HTERT RPE-1 (cell line): ENCODE results near the gene PDE1A.

Experiments used
- in situ Hi-C: fragments of 300-500 bp; cut with MboI; formaldehyde crosslinking; loops from 4 replicates; pipeline ENCODE4 v1.14.3; 2020; ENCODE audit warnings: low sequenced_read_pairs

PDE1A gene

DNA sequence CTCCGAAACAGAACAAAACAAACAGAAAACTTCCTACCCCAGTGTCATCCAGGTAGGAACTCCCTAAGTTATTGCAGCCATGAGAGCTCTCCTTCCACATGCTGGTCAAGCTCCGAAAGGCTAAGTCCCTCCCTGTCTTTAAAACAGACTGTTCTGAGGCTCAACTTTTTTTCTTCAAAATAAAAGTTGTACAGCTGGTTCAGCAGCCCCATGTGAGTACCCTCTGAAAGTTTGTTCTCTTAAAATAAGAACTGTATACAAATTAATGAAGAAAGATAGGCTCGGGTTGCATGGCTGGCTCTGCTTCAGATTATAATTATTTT is at the start of gene PDE1A:
TSS of gene PDE1A (minus strand) at position 119 of the 323 bp plus-strand sequence.
- in situ Hi-C loops = no loop called here

DNA sequence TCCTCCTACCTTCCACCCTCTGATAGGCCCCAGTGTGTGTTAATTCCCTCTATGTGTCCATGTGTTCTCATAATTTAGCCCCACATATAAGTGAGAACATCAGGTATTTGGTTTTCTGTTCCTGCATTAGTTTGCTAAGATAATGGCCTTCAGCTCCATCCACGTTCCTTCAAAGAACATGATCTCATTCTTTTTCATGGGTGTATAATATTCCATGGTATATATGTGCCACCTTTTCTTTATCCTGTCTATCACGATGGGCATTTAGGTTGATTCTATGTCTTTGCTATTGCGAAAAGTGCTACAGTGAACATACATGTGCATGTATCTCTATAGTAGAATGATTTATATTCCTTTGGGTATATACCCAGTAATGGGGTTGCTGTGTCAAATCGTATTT is 46.8 kb upstream of the PDE1A start:
- in situ Hi-C loops = no loop called here

GRCh38 chr2:182463760-182464159 is 36.9 kb upstream of the PDE1A start:
- in situ Hi-C loops = no loop called here

GRCh38 chr2:182456784-182457183 is 29.9 kb upstream of the PDE1A start:
- in situ Hi-C loops = no loop called here

- in situ Hi-C loops = no loop called here
Observed at GRCh38 chr2:182452456-182452990, 25.7 kb upstream of the PDE1A start.

GRCh38 chr2:182448371-182448770 is 21.5 kb upstream of the PDE1A start:
- in situ Hi-C loops = no loop called here

DNA sequence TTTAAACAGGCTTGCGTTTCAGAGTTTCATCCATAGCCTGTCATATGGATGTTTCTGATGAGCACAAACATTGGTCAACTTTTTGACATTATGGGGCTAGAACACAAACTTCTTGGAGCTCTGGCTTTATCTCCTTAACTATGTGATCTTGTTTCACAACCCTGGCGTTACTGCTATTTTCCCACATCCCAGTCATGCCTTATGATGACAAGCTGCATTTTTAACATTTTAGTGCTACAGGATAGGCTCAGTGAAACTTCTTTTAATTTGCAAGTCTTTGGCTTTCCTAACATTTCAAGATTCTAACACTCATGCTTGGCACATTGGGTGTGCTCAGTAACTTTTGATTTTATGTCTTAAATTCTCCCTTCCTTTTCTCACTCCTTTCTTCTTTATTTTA is 21.0 kb upstream of the PDE1A start:
- in situ Hi-C loops = no loop called here

- in situ Hi-C loops = no loop called here
Observed at GRCh38 chr2:182447163-182447562, 20.3 kb upstream of the PDE1A start.

- in situ Hi-C loops = no loop called here
Observed at GRCh38 chr2:182446087-182446486, 19.3 kb upstream of the PDE1A start.

DNA sequence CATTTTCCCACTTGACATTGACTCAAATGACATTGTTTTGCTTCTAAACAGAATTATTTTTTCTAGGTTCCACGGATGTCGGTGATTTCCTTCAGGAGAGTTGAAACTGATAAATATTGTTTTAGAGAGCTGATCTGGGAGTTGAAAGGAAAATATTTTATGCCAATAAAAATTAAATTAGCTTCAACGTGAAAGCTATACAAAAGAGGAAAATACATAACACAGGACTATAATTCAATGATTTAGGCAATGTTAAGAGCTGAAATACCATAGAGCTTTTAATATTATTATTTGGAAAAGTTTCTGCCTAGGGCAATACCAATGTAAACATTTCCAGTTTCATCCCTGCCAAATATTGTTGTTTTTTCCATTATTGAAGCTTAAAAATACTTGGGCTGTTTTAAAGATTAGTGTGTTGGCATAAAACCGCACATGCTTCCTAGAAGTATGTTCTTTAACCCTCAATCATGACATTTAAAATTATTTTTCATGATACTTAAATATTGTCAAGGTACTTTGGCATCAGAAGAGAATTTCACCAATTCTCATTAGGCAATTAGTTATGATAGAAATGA is 18.6 kb upstream of the PDE1A start:
- in situ Hi-C loops = no loop called here

GRCh38 chr2:182444806-182445205 is 18.0 kb upstream of the PDE1A start:
- in situ Hi-C loops = no loop called here

GRCh38 chr2:182444170-182444569 is 17.3 kb upstream of the PDE1A start:
- in situ Hi-C loops = no loop called here

DNA sequence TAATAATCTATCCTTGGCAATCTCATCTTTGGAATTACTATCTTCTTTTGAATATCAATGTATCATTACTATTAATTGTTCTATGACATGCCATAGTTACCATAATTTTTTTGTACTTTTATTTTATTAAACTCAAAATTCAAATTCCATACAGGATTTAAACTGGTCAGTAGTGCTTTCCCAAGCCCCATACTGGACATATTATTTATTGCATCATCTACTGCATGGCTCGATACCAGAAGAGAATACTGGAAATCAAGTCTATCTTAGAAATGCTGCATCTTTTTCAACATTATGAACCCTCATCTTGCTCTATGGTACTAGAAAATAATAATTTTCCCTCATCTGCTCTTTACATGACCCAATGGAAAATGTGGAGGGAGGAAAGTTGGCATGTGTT is 9.4 kb upstream of the PDE1A start:
- in situ Hi-C loops = no loop called here

- in situ Hi-C loops = no loop called here
Observed at GRCh38 chr2:182435754-182436153, 8.9 kb upstream of the PDE1A start.

GRCh38 chr2:182432051-182432450 is 5.2 kb upstream of the PDE1A start:
- in situ Hi-C loops = no loop called here

DNA sequence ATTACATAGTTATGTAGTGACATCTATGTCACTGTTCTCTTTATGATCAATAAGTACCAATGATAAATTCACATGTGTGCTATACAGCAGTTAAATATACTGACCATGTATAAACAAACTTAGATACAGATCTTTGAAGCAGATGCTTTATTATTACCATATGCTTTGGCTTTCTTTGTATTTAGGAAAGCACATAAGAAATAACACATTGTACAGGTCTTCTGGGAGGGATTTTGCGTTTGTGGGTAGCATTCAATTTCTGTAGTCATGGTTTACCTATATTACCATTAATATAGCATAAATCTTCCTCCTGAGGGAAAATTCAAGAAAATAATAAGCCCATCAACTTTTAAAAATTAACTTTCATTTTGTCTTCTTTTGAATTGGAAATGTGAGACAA is 1.6 kb upstream of the PDE1A start:
- in situ Hi-C loops = no loop called here

DNA sequence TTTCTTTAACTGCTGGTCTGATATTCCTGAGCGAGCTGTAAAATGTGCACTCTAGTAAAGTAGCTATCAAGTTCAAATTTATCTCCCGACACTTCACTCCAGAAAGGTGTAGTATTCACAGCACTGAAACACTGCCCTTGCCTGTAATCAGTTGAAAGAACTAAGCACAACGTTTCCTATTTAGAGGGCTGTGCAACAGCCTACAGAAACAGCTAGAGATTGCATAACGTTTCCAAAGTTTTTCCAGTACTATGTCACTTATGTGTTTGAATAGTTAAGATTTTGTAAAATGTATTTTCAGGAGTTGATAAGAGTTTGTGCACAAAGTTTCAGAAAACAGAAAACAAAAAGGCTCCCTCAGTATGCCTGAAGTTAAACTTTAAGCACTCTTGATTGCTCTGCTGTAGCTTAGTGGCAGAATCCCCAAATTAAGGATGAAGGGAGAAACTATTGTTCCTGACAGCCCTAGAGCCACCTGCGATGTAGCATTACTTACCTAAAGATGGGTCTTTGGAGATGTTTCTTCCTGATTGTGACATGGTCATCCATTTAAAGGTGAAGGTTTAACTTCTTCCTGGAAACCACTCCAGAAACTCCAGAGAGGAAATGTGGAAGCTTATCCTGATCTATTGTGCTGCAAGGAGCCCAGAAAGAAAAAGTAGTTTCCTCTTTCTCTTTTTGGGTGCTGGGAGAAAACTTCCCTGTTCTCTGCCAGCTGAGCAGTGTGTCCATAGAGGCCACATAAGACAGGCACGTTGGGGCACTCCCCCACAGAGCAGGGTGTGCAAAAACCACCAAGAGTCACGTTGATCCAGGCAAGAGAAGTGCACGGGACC is 536 bp downstream of the PDE1A start:
- in situ Hi-C loops = no loop called here

GRCh38 chr2:182422864-182423263 is 4.0 kb downstream of the PDE1A start:
- in situ Hi-C loops = no loop called here

GRCh38 chr2:182420669-182421068 is 6.2 kb downstream of the PDE1A start:
- in situ Hi-C loops = no loop called here

DNA sequence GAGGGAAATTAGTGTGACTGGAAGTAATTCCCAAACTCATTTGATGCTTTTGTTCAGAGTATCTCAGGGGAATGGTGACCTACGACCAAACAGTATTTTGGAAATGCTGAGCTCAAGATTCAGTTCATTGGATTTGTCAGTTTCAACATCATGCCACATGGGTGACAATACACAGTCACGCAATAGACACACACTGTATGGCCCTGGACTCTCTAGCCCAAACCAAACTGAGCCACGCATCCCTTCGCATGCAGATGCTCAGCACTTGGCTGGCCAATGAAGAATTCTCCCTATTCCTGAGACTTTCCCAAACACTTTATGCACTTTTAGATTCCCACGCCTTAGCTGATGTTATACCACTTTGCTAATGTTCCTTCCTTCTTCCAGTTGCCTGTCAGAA is 10.0 kb downstream of the PDE1A start:
- in situ Hi-C loops = no loop called here

DNA sequence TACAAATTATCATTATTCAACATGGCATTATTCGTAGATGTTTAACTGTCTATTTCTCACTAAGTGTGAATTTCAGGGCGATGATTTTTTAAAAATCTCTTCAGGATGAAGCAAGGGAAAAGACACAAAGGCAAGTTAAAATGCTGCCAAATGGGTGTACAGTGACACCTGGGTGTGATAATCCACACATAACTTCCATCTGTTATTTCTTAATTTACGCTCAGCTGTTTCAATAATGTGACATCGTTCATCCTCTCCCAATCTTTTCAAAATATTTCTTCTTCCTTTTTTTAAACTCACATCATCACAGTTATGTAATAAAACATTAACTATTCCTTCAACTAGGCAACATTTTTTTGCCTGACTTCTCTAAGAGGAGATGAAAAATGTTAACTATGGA is 10.6 kb downstream of the PDE1A start:
- in situ Hi-C loops = no loop called here

DNA sequence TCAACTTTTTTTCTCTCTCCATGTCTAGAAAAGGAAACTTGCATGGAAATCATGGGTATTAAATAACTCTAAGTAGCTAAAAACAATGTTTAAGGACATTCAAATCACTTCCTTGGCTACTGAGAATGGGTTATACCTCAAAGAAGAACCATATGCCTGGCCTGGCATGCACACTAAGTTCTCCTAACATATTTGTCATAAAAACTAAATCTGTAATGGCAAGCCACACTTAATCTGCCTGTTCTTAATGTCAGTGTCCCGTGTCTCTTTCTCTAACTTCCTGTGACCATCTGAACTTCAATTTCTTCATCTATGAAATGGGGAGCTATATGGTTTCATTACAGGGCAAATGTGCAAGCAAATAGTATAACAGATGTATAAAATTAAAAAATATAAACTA is 11.1 kb downstream of the PDE1A start:
- in situ Hi-C loops = no loop called here

DNA sequence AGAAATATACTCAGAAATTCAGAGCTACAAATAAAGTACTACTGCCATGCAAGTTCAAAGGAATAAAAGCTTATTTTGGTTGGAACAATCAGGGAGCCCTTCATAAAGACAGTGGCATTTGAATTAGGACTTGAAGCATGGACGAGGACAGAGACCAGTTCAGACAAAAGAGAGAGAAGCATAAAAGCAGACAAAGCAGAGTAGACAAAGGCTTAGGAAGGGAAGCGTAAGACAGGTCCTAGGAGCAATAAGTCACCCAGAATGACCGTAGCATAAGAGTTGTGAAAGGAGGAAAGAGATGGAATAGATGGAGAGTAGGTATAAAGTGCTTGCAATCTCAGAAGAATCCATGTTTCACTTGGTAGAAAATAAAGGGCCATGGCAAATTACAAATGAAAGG is 14.0 kb downstream of the PDE1A start:
- in situ Hi-C loops = no loop called here
